ENCODE measurements around the gene GNAI3. TPM values are rescaled to one million over a fixed set of nuclear protein-coding genes. Genes with fewer than 3 reads are reported as not detected.

GNAI3 gene
- polyA plus RNA-seq, 1 donor (not counting 4 experiments of a cell fraction or from before 2014, with no cell fraction given): 14.1 TPM

DNA sequence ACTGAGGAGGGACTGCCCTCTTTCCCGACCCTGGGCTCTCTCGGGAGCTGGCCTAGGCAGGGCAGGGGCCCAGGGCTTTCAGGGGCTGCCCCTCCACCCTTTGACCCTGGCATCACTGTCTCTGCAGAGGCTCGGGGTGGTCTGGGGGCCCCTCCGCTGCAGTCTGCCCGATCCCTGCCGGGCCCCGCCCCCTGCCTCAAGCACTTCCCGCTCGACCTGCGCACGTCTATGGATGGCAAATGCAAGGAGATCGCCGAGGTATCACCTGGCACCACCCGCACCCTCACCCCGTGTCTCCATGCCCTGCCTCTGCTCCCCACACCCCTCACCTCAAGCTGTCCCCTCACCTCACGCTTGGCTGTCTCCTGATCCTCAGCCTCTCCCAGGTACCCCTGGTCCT, 76.8 kb downstream of the GNAI3 start:
- H2AFZ ChIP-seq (ENCODE audit: control insufficient read depth, low read length): no peak overlapping the region
- TF ChIP-seq, protein P1, sequence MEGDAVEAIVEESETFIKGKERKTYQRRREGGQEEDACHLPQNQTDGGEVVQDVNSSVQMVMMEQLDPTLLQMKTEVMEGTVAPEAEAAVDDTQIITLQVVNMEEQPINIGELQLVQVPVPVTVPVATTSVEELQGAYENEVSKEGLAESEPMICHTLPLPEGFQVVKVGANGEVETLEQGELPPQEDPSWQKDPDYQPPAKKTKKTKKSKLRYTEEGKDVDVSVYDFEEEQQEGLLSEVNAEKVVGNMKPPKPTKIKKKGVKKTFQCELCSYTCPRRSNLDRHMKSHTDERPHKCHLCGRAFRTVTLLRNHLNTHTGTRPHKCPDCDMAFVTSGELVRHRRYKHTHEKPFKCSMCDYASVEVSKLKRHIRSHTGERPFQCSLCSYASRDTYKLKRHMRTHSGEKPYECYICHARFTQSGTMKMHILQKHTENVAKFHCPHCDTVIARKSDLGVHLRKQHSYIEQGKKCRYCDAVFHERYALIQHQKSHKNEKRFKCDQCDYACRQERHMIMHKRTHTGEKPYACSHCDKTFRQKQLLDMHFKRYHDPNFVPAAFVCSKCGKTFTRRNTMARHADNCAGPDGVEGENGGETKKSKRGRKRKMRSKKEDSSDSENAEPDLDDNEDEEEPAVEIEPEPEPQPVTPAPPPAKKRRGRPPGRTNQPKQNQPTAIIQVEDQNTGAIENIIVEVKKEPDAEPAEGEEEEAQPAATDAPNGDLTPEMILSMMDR (optimal IDR thresholded peaks at IDR 0.05 in 1 of 3, IDR thresholded peaks at IDR 0.05 in 1 of 3, conservative IDR thresholded peaks at IDR 0.05 in 1 of 3; ENCODE audit: extremely low read depth in 1 of 3, insufficient read depth in 2 of 3, low read length in 3 of 3): no peak
- no peak for TF ChIP-seq EZH2 (IDR thresholded peaks at IDR 0.05; ENCODE audit: low read length)
- no peaks in the 10 kb centered on the region for H4K20me1 ChIP-seq (ENCODE audit: control insufficient read depth, extremely low read depth, insufficient read depth, low read length)
- H3K27ac ChIP-seq (ENCODE audit: control insufficient read depth, insufficient read depth, low read length): no peak overlapping the region
- DNase-seq (ENCODE audit: low read depth, low spot score) (no peak), FAIRE-seq (no peak)
- H3K9ac ChIP-seq (ENCODE audit: control insufficient read depth, extremely low read depth, insufficient read depth, low read length): no peak overlapping the region
- H3K4me3 ChIP-seq (ENCODE audit: control insufficient read depth in 2 of 3, extremely low read depth in 1 of 3, insufficient read depth in 2 of 3, low read depth in 1 of 3, low read length in 3 of 3): no peak overlapping the region
- dilution Hi-C loops (cut with MboI; ENCODE audit: extremely low pct_ligation_motif_present, low sequenced_read_pairs): no loop called here
- H3K4me2 ChIP-seq (ENCODE audit: control insufficient read depth, extremely low read depth, insufficient read depth, low read depth, low read length): no peak overlapping the region
- H3K9me1 ChIP-seq (ENCODE audit: control insufficient read depth, extremely low read depth, insufficient read depth, low read length): no peaks in the 10 kb centered on the region
- H3K27me3 ChIP-seq (ENCODE audit: control insufficient read depth, extremely low read depth, insufficient read depth, low read length): no peaks in the 10 kb centered on the region
- H3K9me3 ChIP-seq (ENCODE audit: control insufficient read depth, low read depth, low read length): no peaks in the 10 kb centered on the region
- peaks cover 12% of the 10 kb centered on the region for H3K4me1 ChIP-seq (ENCODE audit: control insufficient read depth, extremely low read depth, insufficient read depth, low read length)
- H3K79me2 ChIP-seq (ENCODE audit: control insufficient read depth, insufficient read depth, low read length): peaks cover 45% of the 10 kb centered on the region
- H3K36me3 ChIP-seq (ENCODE audit: control insufficient read depth in 2 of 2, extremely low read depth in 1 of 2, insufficient read depth in 2 of 2, low read length in 2 of 2): peaks cover 11 to 12% of the 10 kb centered on the region in 2 experiments

DNA sequence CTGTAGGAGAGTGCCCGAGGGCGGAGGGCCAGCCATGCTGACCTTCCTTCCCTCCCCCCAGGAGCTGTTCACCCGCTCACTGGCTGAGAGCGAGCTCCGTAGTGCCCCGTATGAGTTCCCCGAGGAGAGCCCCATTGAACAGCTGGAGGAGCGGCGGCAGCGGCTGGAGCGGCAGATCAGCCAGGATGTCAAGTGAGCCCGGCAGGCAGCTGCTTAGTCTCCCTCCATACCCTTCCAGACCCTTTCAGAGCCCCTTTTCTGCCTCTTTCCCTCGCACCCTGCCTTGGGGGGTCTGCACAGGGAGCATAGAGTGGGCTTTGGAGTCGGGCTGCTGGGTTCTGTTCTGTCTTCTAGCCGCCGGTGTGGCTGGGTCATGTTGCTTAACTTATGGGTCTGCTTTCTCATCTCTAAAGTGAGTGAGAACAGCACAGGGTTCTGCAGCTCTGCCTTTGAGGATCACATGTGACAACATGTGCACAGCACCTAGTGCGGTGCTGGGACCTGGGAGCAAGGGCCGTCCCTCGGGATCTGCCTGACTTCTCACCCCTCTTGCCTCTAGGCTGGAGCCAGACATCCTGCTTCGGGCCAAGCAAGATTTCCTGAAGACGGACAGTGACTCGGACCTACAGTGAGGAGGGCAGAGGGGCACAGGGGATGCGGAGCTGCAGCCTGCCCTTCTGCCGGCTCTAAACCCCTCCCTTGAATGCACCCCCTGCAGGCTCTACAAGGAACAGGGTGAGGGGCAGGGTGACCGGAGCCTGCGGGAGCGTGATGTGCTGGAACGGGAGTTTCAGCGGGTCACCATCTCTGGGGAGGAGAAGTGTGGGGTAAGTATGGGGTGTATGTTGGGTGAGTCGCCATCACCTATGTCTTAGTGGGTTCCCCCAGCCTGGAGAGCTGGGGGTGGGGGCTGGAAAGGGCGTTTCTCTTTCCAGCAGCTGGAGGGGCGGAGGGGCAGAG, 77.5 kb downstream of the GNAI3 start:
- Histone ChIP-seq H3K9ac (ENCODE audit: control insufficient read depth, extremely low read depth, insufficient read depth, low read length) (no peak overlapping the region), H3K27me3 (ENCODE audit: control insufficient read depth, extremely low read depth, insufficient read depth, low read length) (no peaks in the 10 kb centered on the region), H3K4me3 (ENCODE audit: control insufficient read depth in 2 of 3, extremely low read depth in 1 of 3, insufficient read depth in 2 of 3, low read depth in 1 of 3, low read length in 3 of 3) (no peak overlapping the region), H3K79me2 (ENCODE audit: control insufficient read depth, insufficient read depth, low read length) (peaks cover 41% of the 10 kb centered on the region), H3K36me3 (ENCODE audit: control insufficient read depth in 2 of 2, extremely low read depth in 1 of 2, insufficient read depth in 2 of 2, low read length in 2 of 2) (peaks cover 11 to 16% of the 10 kb centered on the region in 2 experiments), H3K9me3 (ENCODE audit: control insufficient read depth, low read depth, low read length) (no peaks in the 10 kb centered on the region), H3K27ac (ENCODE audit: control insufficient read depth, insufficient read depth, low read length) (no peak overlapping the region), H2AFZ (ENCODE audit: control insufficient read depth, low read length) (no peak overlapping the region), H3K4me1 (ENCODE audit: control insufficient read depth, extremely low read depth, insufficient read depth, low read length) (peaks cover 12% of the 10 kb centered on the region), H3K4me2 (ENCODE audit: control insufficient read depth, extremely low read depth, insufficient read depth, low read depth, low read length) (no peak overlapping the region), H4K20me1 (ENCODE audit: control insufficient read depth, extremely low read depth, insufficient read depth, low read length) (no peaks in the 10 kb centered on the region), H3K9me1 (ENCODE audit: control insufficient read depth, extremely low read depth, insufficient read depth, low read length) (no peaks in the 10 kb centered on the region)
- DNase-seq (ENCODE audit: low read depth, low spot score): no peak
- FAIRE-seq: no peak
- no peak for TF ChIP-seq EZH2 (IDR thresholded peaks at IDR 0.05; ENCODE audit: low read length)
- TF ChIP-seq, protein P1 (optimal IDR thresholded peaks at IDR 0.05 in 1 of 3, IDR thresholded peaks at IDR 0.05 in 1 of 3, conservative IDR thresholded peaks at IDR 0.05 in 1 of 3; ENCODE audit: extremely low read depth in 1 of 3, insufficient read depth in 2 of 3, low read length in 3 of 3): no peak
- dilution Hi-C loops (cut with MboI; ENCODE audit: extremely low pct_ligation_motif_present, low sequenced_read_pairs): no loop called here
